ENCODE measurements around the gene DCAF7.

Gene DCAF7

GRCh38 chr17:63623786-63624530 lies 73.7 kb downstream of the DCAF7 start:
- TF ChIP-seq CTCF (IDR thresholded peaks at IDR 0.05; ENCODE audit: low read depth, low read length), result no peak
- peak overlapping the region; percentile 83 for H3K4me3 ChIP-seq (ENCODE audit: low read depth, low read length)

GRCh38 chr17:63624531-63624880 lies 74.2 kb downstream of the DCAF7 start:
- TF ChIP-seq CTCF (IDR thresholded peaks at IDR 0.05; ENCODE audit: low read depth, low read length), result no peak
- H3K4me3 ChIP-seq (ENCODE audit: low read depth, low read length), result no peak overlapping the region

GRCh38 chr17:63626551-63627180 lies 76.4 kb downstream of the DCAF7 start:
- peak overlapping the region; percentile 1; the same call in 1 of the 2 replicates for H3K4me3 ChIP-seq (ENCODE audit: low read depth, low read length)
- no peak for TF ChIP-seq CTCF (IDR thresholded peaks at IDR 0.05; ENCODE audit: low read depth, low read length)

GRCh38 chr17:63629627-63630026 lies 79.3 kb downstream of the DCAF7 start:
- TF ChIP-seq CTCF (IDR thresholded peaks at IDR 0.05; ENCODE audit: low read depth, low read length), result no peak
- no peak overlapping the region for H3K4me3 ChIP-seq (ENCODE audit: low read depth, low read length)

- TF ChIP-seq CTCF (IDR thresholded peaks at IDR 0.05; ENCODE audit: low read depth, low read length), result no peak
- H3K4me3 ChIP-seq (ENCODE audit: low read depth, low read length), result no peak overlapping the region
Measured at GRCh38 chr17:63631062-63631461, 80.8 kb downstream of the DCAF7 start.

- no peak overlapping the region for H3K4me3 ChIP-seq (ENCODE audit: low read depth, low read length)
- TF ChIP-seq CTCF (IDR thresholded peaks at IDR 0.05; ENCODE audit: low read depth, low read length), result no peak
Measured at GRCh38 chr17:63631626-63632025, 81.3 kb downstream of the DCAF7 start.

GRCh38 chr17:63633742-63634141 lies 83.5 kb downstream of the DCAF7 start:
- TF ChIP-seq CTCF (IDR thresholded peaks at IDR 0.05; ENCODE audit: low read depth, low read length), result no peak
- no peak overlapping the region for H3K4me3 ChIP-seq (ENCODE audit: low read depth, low read length)

Data from WI38 (cell line).